Measurements from ENCODE around the gene SLC27A1. TPM values are rescaled to one million over a fixed set of nuclear protein-coding genes. Genes with fewer than 3 reads are reported as not detected.

SLC27A1 gene
- total and polyA plus RNA-seq, 9 of the 15 experiments (the other 6 are each of a cell fraction or from before 2014, with no cell fraction given), result 0.06 to 3.0 (median 1.1) TPM

- peak; percentile 67 to 85 for TF ChIP-seq NONO (IDR thresholded peaks at IDR 0.05; ENCODE audit: low read depth in 2 of 2, low read length in 1 of 2)
- TF ChIP-seq EGR1 (conservative IDR thresholded peaks at IDR 0.05), result peak; percentile 90
- TF ChIP-seq RBM39 (optimal IDR thresholded peaks at IDR 0.05; ENCODE audit: low read depth, low read length), result no peak
- TF ChIP-seq ZNF197 (CRISPR knock-in tag; IDR thresholded peaks at IDR 0.05; ENCODE audit: low read depth), result no peak
- no peak for TF ChIP-seq POLR2AphosphoS2 (IDR thresholded peaks at IDR 0.05; ENCODE audit: low read length)
- TF ChIP-seq GMEB1 (CRISPR knock-in tag; IDR thresholded peaks at IDR 0.05), result peak; percentile 84
- TF ChIP-seq ZNF512 (tag; IDR thresholded peaks at IDR 0.05), result no peak
- peak; percentile 45; the same call in 1 of the 2 replicates for TF ChIP-seq KLF1 (tag; IDR thresholded peaks at IDR 0.05)
- TF ChIP-seq FOXJ2 (tag; IDR thresholded peaks at IDR 0.05), result no peak
- no peak for TF ChIP-seq ZBTB5 (IDR thresholded peaks at IDR 0.05)
- TF ChIP-seq ZNF696 (CRISPR knock-in tag; conservative IDR thresholded peaks at IDR 0.05), result no peak
- no peak for TF ChIP-seq THRB (CRISPR knock-in tag; conservative IDR thresholded peaks at IDR 0.05)
- TF ChIP-seq RB1 (IDR thresholded peaks at IDR 0.05; ENCODE audit: low read depth), result peak; percentile 92
- TF ChIP-seq CXXC5 (CRISPR knock-in tag; IDR thresholded peaks at IDR 0.05), result peak; percentile 88
- TF ChIP-seq ZMIZ1 (IDR thresholded peaks at IDR 0.05; ENCODE audit: low read depth in 2 of 2, low read length in 2 of 2), result 0 out of 4 replicates have a peak, but pooled peaks of 1 of the 2 experiments have one; percentile 6
- TF ChIP-seq SREBF2 (CRISPR knock-in tag; IDR thresholded peaks at IDR 0.05), result no peak
These were observed 85.2 kb downstream of the SLC27A1 start, which contains the start of gene COLGALT1 (continued) for GRCh38 chr19:17555480-17555928.
